K562 (cell line): ENCODE measurements around the gene CDRT15. TPM values are rescaled to one million over a fixed set of nuclear protein-coding genes. Genes with fewer than 3 reads are reported as not detected.

Experiments
- DDX20 ChIP-seq: fragments of 450-650 bp; IDR thresholded peaks from 2 replicates; pipeline ENCODE4 v1.6.1; 2016; ENCODE audit warnings: missing genetic modification characterization, low read depth, mild to moderate bottlenecking, missing compliant biosample characterization, moderate library complexity
- HBP1 ChIP-seq: fragments of 450-650 bp; formaldehyde crosslinking; IDR thresholded peaks from 2 replicates; pipeline ENCODE4 v1.4.0; 2022; ENCODE audit warnings: missing genetic modification characterization
- HSF4 ChIP-seq: fragments of 250-450 bp; sonication (Bioruptor Pico); IDR thresholded peaks from 2 replicates; pipeline ENCODE4 v2.1.2; 2022; ENCODE audit warnings: mild to moderate bottlenecking, moderate library complexity, borderline replicate concordance
- LCOR ChIP-seq: sonication (generic); formaldehyde crosslinking; IDR thresholded peaks from 2 replicates; pipeline ENCODE4 v1.8.0; 2022; ENCODE audit warnings: mild to moderate bottlenecking, missing genetic modification reagents
- MCM5 ChIP-seq: fragments of 450-650 bp; IDR thresholded peaks from 2 replicates; pipeline ENCODE4 v1.6.1; 2016; ENCODE audit warnings: low read depth
- SNRNP70 ChIP-seq: fragments of 200-400 bp; formaldehyde crosslinking; optimal IDR thresholded peaks from 2 replicates; pipeline ENCODE3; 2017; ENCODE audit warnings: low read depth, low read length
- ZNF232 ChIP-seq: sonication (generic); formaldehyde crosslinking; IDR thresholded peaks from 2 replicates; pipeline ENCODE4 v1.8.0; 2022; ENCODE audit warnings: mild to moderate bottlenecking, missing genetic modification reagents
- ZNF41 ChIP-seq: fragments of 250-450 bp; sonication (Bioruptor Pico); conservative IDR thresholded peaks from 2 replicates; pipeline ENCODE4 v1.4.0; 2020; ENCODE audit warnings: mild to moderate bottlenecking
- ZNF699 ChIP-seq: fragments of 250-450 bp; sonication (Bioruptor Pico); IDR thresholded peaks from 2 replicates; pipeline ENCODE4 v1.8.0; 2021; ENCODE audit warnings: mild to moderate bottlenecking, moderate library complexity; ENCODE audit not compliant: insufficient replicate concordance
- polyA plus RNA-seq, 8 experiments: library from polyadenylated mRNA; depleted of rRNA in 4 of 8; stranded (reverse) in 5 of 8; unstranded in 3 of 8; fragments of >200 nt; fragmentation: Nextera tagmentation in 2 of 8; fragmentation: Illumina TruSeq in 1 of 8; extraction: Ambion mirVana in 2 of 8; extraction: Trizol in 1 of 8; gene quantifications; 2 replicates each; pipeline versions ENCODE4 v1.2.1 to v1.2.3, GENCODE V29; 2011 to 2014; ENCODE audit warnings: inconsistent platforms in 1 of 8, missing spikeins in 1 of 8
- total RNA-seq, 7 experiments: library from RNA; depleted of rRNA in 6 of 7; stranded (reverse); fragments of >200 nt in 6 of 7; fragmentation: Illumina TruSeq in 2 of 7; extraction: Trizol in 2 of 7; gene quantifications; 2 replicates each; pipeline versions ENCODE4 v1.2.1 to v1.2.3, GENCODE V29; 2011 to 2021; ENCODE audit warnings: low replicate concordance in 1 of 7
- TF ChIP-seq, protein P1 (sequence below): sonication (generic); formaldehyde crosslinking; IDR thresholded peaks from 2 replicates; pipeline ENCODE4 v1.4.0; 2020; ENCODE audit warnings: mild to moderate bottlenecking, missing genetic modification reagents

Gene CDRT15
- total and polyA plus RNA-seq, 9 of the 15 experiments (the other 6 are each of a cell fraction or from before 2014, with no cell fraction given), result not detected

DNA sequence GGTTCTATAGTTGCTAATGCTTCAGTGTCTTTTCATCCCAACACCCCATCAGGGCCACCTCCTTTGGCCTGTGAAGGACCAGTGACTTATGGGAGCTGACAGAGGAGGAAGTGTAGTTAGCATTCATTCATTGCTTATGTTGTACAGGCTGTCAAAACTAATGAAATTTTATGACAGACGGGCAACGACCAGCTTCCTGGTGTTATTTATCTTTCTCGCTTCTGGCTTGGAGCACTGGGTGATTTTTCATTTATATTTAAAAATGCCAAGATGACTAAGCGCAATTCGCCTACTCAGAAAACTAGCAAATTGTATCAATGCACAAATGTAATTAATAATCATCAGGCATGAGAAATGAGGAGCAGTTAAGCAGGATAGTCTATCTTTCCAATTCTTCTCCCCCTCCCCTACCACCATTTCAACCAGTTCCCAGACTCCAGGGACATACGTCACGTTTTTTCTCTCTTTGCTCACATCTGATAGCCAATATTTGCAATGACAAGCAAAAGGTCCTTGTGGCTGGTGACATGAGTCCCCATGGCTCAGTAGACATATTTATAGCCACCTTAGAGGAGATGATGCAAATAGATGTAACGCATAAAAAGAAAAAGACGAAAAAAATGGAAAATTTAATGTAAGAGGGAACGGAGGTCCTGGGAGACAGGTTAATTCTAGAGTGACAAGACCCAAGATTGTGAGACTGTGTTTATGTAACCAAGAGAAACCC is 11.2 kb downstream of the CDRT15 start (continued):
- TF ChIP-seq HBP1 (CRISPR knock-in tag) (no peak), HSF4 (CRISPR knock-in tag) (no peak), SNRNP70 (no peak), LCOR (no peak), ZNF699 (CRISPR knock-in tag) (no peak), MCM5 (no peak), ZNF41 (CRISPR knock-in tag) (no peak), ZNF232 (CRISPR knock-in tag) (no peak), DDX20 (no peak)
- TF ChIP-seq, protein P1, sequence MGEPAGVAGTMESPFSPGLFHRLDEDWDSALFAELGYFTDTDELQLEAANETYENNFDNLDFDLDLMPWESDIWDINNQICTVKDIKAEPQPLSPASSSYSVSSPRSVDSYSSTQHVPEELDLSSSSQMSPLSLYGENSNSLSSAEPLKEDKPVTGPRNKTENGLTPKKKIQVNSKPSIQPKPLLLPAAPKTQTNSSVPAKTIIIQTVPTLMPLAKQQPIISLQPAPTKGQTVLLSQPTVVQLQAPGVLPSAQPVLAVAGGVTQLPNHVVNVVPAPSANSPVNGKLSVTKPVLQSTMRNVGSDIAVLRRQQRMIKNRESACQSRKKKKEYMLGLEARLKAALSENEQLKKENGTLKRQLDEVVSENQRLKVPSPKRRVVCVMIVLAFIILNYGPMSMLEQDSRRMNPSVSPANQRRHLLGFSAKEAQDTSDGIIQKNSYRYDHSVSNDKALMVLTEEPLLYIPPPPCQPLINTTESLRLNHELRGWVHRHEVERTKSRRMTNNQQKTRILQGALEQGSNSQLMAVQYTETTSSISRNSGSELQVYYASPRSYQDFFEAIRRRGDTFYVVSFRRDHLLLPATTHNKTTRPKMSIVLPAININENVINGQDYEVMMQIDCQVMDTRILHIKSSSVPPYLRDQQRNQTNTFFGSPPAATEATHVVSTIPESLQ (CRISPR knock-in tag), result no peak
